Measurements from ENCODE around the gene APBB1IP.

APBB1IP gene

DNA sequence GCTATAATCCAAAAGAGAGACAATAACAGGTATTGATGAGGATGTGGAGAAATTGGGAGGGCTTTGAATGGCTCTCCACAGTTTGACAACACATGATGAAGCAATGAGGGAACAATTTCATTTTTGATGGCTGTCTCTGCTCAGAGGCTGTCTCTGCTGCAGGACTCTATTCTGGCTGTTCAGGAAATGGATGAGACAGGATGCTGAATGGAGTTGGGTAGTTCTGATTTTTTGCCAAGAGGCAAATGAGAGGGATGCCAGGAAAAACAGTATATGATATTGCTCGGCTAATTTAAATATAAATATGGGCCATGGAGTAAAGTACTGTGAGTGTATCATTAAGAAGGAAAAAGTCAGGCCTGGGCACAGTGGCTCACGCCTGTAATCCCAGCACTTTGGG is 16.8 kb downstream of the APBB1IP start:
- Histone ChIP-seq H2BK120ac (ENCODE audit: insufficient read depth, low read length, poor library complexity) (no peak overlapping the region), H2AFZ (ENCODE audit: insufficient read depth, low read length, poor library complexity) (no peak overlapping the region), H3K18ac (ENCODE audit: low read length) (no peak overlapping the region), H2BK5ac (ENCODE audit: low read depth, low read length, poor library complexity) (no peak overlapping the region), H3K79me1 (ENCODE audit: low read length) (peaks cover 2% of the 10 kb centered on the region), H3K4me3 (ENCODE audit: low read depth, low read length) (no peak overlapping the region), H2AK5ac (ENCODE audit: low read length) (no peak overlapping the region), H3K79me2 (ENCODE audit: control insufficient read depth, insufficient read depth, low read length, poor library complexity) (no peaks in the 10 kb centered on the region), H3K27ac (ENCODE audit: low read depth, low read length) (no peak overlapping the region), H3K27me3 (ENCODE audit: insufficient read depth, low read length) (no peaks in the 10 kb centered on the region), H3K9ac (ENCODE audit: low read length) (no peak overlapping the region), H4K12ac (ENCODE audit: low read depth, low read length) (no peak overlapping the region), H3K36me3 (ENCODE audit: control insufficient read depth in 1 of 2, insufficient read depth in 2 of 2, low read length in 2 of 2) (peaks cover 0 to 2% of the 10 kb centered on the region in 2 experiments), H3K23ac (ENCODE audit: low read length) (no peak overlapping the region), H3K4me2 (ENCODE audit: low read length) (no peak overlapping the region), H4K8ac (ENCODE audit: low read depth, low read length) (no peak overlapping the region), H2BK12ac (ENCODE audit: low read length) (no peak overlapping the region), H3K4ac (ENCODE audit: low read depth, low read length) (no peak overlapping the region), H3K14ac (ENCODE audit: low read length) (no peak overlapping the region), H3K9me3 (ENCODE audit: insufficient read depth, low read depth, low read length) (no peaks in the 10 kb centered on the region), H3K4me1 (ENCODE audit: control insufficient read depth in 1 of 2, insufficient read depth in 2 of 2, low read length in 2 of 2) (no peaks in the 10 kb centered on the region), H4K91ac (ENCODE audit: low read depth, low read length) (no peak overlapping the region)
- WGBS (ENCODE audit: extremely low coverage, insufficient coverage, insufficient read length) = no CpG with 5 or more reads among the region's 2 CpGs
- DNase-seq = no peak

DNA sequence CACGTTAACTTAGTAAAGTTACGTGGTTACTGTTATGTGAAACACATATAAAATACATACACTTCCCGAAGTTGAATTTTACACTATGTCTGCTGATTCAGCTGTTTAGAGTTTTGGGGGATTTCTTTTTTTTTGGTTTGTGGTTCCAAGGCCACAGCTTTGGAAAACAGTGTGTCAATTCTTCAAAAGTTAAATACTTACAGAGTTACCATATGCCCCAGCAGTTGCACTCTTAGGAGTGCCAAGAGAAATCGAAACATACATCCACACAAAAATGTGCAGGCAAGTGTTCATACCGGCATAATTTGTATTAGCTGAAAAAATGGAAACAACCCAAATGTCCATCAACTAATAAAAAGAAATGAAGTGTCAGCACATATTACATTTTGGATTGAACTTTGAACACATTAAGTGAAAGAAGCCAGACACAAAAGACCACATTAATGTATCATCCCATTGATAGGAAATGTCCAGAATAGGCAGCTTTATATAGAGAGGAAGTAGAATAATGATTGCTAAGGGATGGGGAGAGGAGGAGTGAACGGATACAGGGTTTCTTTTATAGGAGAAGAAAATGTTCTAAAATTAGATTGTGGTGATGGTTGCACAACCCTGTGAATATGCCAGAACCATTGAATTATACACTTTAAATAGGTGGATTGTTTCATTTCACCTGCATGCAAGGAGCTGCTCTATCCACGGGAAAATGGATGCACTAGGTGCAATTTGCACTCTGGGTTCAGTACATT is 17.6 kb downstream of the APBB1IP start:
- Histone ChIP-seq H4K91ac (ENCODE audit: low read depth, low read length) (no peak overlapping the region), H4K8ac (ENCODE audit: low read depth, low read length) (no peak overlapping the region), H3K18ac (ENCODE audit: low read length) (no peak overlapping the region), H2BK12ac (ENCODE audit: low read length) (no peak overlapping the region), H3K4me3 (ENCODE audit: low read depth, low read length) (no peak overlapping the region), H3K4me2 (ENCODE audit: low read length) (no peak overlapping the region), H3K27me3 (ENCODE audit: insufficient read depth, low read length) (no peaks in the 10 kb centered on the region), H2AK5ac (ENCODE audit: low read length) (no peak overlapping the region), H3K9ac (ENCODE audit: low read length) (no peak overlapping the region), H3K36me3 (ENCODE audit: control insufficient read depth in 1 of 2, insufficient read depth in 2 of 2, low read length in 2 of 2) (peaks cover 0 to 3% of the 10 kb centered on the region in 2 experiments), H2BK120ac (ENCODE audit: insufficient read depth, low read length, poor library complexity) (no peak overlapping the region), H3K4ac (ENCODE audit: low read depth, low read length) (no peak overlapping the region), H3K27ac (ENCODE audit: low read depth, low read length) (no peak overlapping the region), H3K79me1 (ENCODE audit: low read length) (peaks cover 2% of the 10 kb centered on the region), H2AFZ (ENCODE audit: insufficient read depth, low read length, poor library complexity) (no peak overlapping the region), H2BK5ac (ENCODE audit: low read depth, low read length, poor library complexity) (no peak overlapping the region), H4K12ac (ENCODE audit: low read depth, low read length) (no peak overlapping the region), H3K23ac (ENCODE audit: low read length) (no peak overlapping the region), H3K9me3 (ENCODE audit: insufficient read depth, low read depth, low read length) (no peaks in the 10 kb centered on the region), H3K4me1 (ENCODE audit: control insufficient read depth in 1 of 2, insufficient read depth in 2 of 2, low read length in 2 of 2) (no peaks in the 10 kb centered on the region), H3K79me2 (ENCODE audit: control insufficient read depth, insufficient read depth, low read length, poor library complexity) (no peaks in the 10 kb centered on the region), H3K14ac (ENCODE audit: low read length) (no peak overlapping the region)
- 100% methylated on average over 1 of the region's 7 CpGs for WGBS (ENCODE audit: extremely low coverage, insufficient coverage, insufficient read length)
- no peak for DNase-seq

- H3K36me3 ChIP-seq (ENCODE audit: control insufficient read depth in 1 of 2, insufficient read depth in 2 of 2, low read length in 2 of 2) = peaks cover 0 to 3% of the 10 kb centered on the region in 2 experiments
- no peaks in the 10 kb centered on the region for H3K27me3 ChIP-seq (ENCODE audit: insufficient read depth, low read length)
- no peak overlapping the region for H2AFZ ChIP-seq (ENCODE audit: insufficient read depth, low read length, poor library complexity)
- no peak for DNase-seq
- no peak overlapping the region for H4K91ac ChIP-seq (ENCODE audit: low read depth, low read length)
- no peak overlapping the region for H3K23ac ChIP-seq (ENCODE audit: low read length)
- H3K4ac ChIP-seq (ENCODE audit: low read depth, low read length) = no peak overlapping the region
- no peak overlapping the region for H2AK5ac ChIP-seq (ENCODE audit: low read length)
- H3K18ac ChIP-seq (ENCODE audit: low read length) = no peak overlapping the region
- no peaks in the 10 kb centered on the region for H3K79me2 ChIP-seq (ENCODE audit: control insufficient read depth, insufficient read depth, low read length, poor library complexity)
- H3K14ac ChIP-seq (ENCODE audit: low read length) = no peak overlapping the region
- H3K4me3 ChIP-seq (ENCODE audit: low read depth, low read length) = no peak overlapping the region
- no peak overlapping the region for H3K4me2 ChIP-seq (ENCODE audit: low read length)
- no peaks in the 10 kb centered on the region for H3K4me1 ChIP-seq (ENCODE audit: control insufficient read depth in 1 of 2, insufficient read depth in 2 of 2, low read length in 2 of 2)
- no peak overlapping the region for H3K9ac ChIP-seq (ENCODE audit: low read length)
- H3K79me1 ChIP-seq (ENCODE audit: low read length) = peaks cover 2% of the 10 kb centered on the region
- no peak overlapping the region for H4K8ac ChIP-seq (ENCODE audit: low read depth, low read length)
- H4K12ac ChIP-seq (ENCODE audit: low read depth, low read length) = no peak overlapping the region
- no CpG with 5 or more reads among the region's 5 CpGs for WGBS (ENCODE audit: extremely low coverage, insufficient coverage, insufficient read length)
- H2BK5ac ChIP-seq (ENCODE audit: low read depth, low read length, poor library complexity) = no peak overlapping the region
- H2BK12ac ChIP-seq (ENCODE audit: low read length) = no peak overlapping the region
- H3K27ac ChIP-seq (ENCODE audit: low read depth, low read length) = no peak overlapping the region
- no peak overlapping the region for H2BK120ac ChIP-seq (ENCODE audit: insufficient read depth, low read length, poor library complexity)
- H3K9me3 ChIP-seq (ENCODE audit: insufficient read depth, low read depth, low read length) = no peaks in the 10 kb centered on the region
Measured at GRCh38 chr10:26457088-26457487, 18.9 kb downstream of the APBB1IP start.

- no peak overlapping the region for H2AFZ ChIP-seq (ENCODE audit: insufficient read depth, low read length, poor library complexity)
- H3K79me1 ChIP-seq (ENCODE audit: low read length) = no peaks in the 10 kb centered on the region
- H4K91ac ChIP-seq (ENCODE audit: low read depth, low read length) = no peak overlapping the region
- no peaks in the 10 kb centered on the region for H3K79me2 ChIP-seq (ENCODE audit: control insufficient read depth, insufficient read depth, low read length, poor library complexity)
- no peak for DNase-seq
- H2AK5ac ChIP-seq (ENCODE audit: low read length) = no peak overlapping the region
- H4K12ac ChIP-seq (ENCODE audit: low read depth, low read length) = no peak overlapping the region
- H3K18ac ChIP-seq (ENCODE audit: low read length) = no peak overlapping the region
- no peak overlapping the region for H3K9ac ChIP-seq (ENCODE audit: low read length)
- H3K23ac ChIP-seq (ENCODE audit: low read length) = no peak overlapping the region
- no peaks in the 10 kb centered on the region for H3K27me3 ChIP-seq (ENCODE audit: insufficient read depth, low read length)
- no peaks in the 10 kb centered on the region for H3K4me1 ChIP-seq (ENCODE audit: control insufficient read depth in 1 of 2, insufficient read depth in 2 of 2, low read length in 2 of 2)
- H3K4me3 ChIP-seq (ENCODE audit: low read depth, low read length) = no peak overlapping the region
- H4K8ac ChIP-seq (ENCODE audit: low read depth, low read length) = no peak overlapping the region
- H3K36me3 ChIP-seq (ENCODE audit: control insufficient read depth in 1 of 2, insufficient read depth in 2 of 2, low read length in 2 of 2) = peaks cover 0 to 2% of the 10 kb centered on the region in 2 experiments
- no peaks in the 10 kb centered on the region for H3K9me3 ChIP-seq (ENCODE audit: insufficient read depth, low read depth, low read length)
- no CpG with 5 or more reads among the region's 2 CpGs for WGBS (ENCODE audit: extremely low coverage, insufficient coverage, insufficient read length)
- H3K27ac ChIP-seq (ENCODE audit: low read depth, low read length) = no peak overlapping the region
- no peak overlapping the region for H2BK12ac ChIP-seq (ENCODE audit: low read length)
- H3K14ac ChIP-seq (ENCODE audit: low read length) = no peak overlapping the region
- no peak overlapping the region for H3K4me2 ChIP-seq (ENCODE audit: low read length)
- no peak overlapping the region for H2BK5ac ChIP-seq (ENCODE audit: low read depth, low read length, poor library complexity)
- H2BK120ac ChIP-seq (ENCODE audit: insufficient read depth, low read length, poor library complexity) = no peak overlapping the region
- no peak overlapping the region for H3K4ac ChIP-seq (ENCODE audit: low read depth, low read length)
Measured at GRCh38 chr10:26460736-26461135, 22.6 kb downstream of the APBB1IP start.
